Colonic mucosa (tissue), 4 donors: Measurements from ENCODE around the gene CAMTA2. TPM values are rescaled to one million over a fixed set of nuclear protein-coding genes. Genes with fewer than 3 reads are reported as not detected.

Experiments
- DNase-seq: peaks from one replicate; pipeline ENCODE4 v3.0.0-alpha.2; 2020
- H3K27ac ChIP-seq: fragments of 200-600 bp; one replicate; pipeline ENCODE4 v1.8.0; 2021
- H3K27me3 ChIP-seq: fragments of 200-600 bp; one replicate; pipeline ENCODE4 v1.8.0; 2021
- H3K36me3 ChIP-seq: fragments of 200-600 bp; one replicate; pipeline ENCODE4 v1.8.0; 2021
- H3K4me1 ChIP-seq: fragments of 200-600 bp; one replicate; pipeline ENCODE4 v1.8.0; 2021; ENCODE audit warnings: mild to moderate bottlenecking
- H3K4me3 ChIP-seq: fragments of 200-600 bp; one replicate; pipeline ENCODE4 v1.8.0; 2021
- H3K9ac ChIP-seq, 2 donors: one replicate each; pipeline ENCODE4 v1.7.0; 2013; ENCODE audit warnings: control low read depth in 2 of 2, low read depth in 2 of 2, low read length in 2 of 2
- H3K9me3 ChIP-seq: fragments of 200-600 bp; one replicate; pipeline ENCODE4 v1.8.0; 2021
- intact Hi-C: fragments of 100-400 bp; cut with DNase I; formaldehyde crosslinking; loops from one replicate; pipeline ENCODE4 v1.14.1; 2022
- total RNA-seq, 2 donors: library from RNA; stranded (reverse); fragmentation: NEBNext Ultra II Directional in 1 of 2; extraction: Animal tissue kit (Norgen Biotek cat#: 25700) in 1 of 2; gene quantifications; one replicate each; pipeline ENCODE4 v1.2.1, GENCODE V29; 2021
- TF ChIP-seq, protein P1 (sequence below): fragments of 200-600 bp; IDR thresholded peaks from one replicate; pipeline ENCODE4 v1.8.0; 2022; ENCODE audit warnings: antibody characterized with exemption, mild to moderate bottlenecking
- donor health status: healthy.
- donor health status: DM: no; HTN: no; CAD: no.
- donor health status: DM: no; HTN: no; CAD: no.

CAMTA2 gene
- total RNA-seq, 2 donors from 2014 or later, result 39.8 to 52.6 TPM

DNA sequence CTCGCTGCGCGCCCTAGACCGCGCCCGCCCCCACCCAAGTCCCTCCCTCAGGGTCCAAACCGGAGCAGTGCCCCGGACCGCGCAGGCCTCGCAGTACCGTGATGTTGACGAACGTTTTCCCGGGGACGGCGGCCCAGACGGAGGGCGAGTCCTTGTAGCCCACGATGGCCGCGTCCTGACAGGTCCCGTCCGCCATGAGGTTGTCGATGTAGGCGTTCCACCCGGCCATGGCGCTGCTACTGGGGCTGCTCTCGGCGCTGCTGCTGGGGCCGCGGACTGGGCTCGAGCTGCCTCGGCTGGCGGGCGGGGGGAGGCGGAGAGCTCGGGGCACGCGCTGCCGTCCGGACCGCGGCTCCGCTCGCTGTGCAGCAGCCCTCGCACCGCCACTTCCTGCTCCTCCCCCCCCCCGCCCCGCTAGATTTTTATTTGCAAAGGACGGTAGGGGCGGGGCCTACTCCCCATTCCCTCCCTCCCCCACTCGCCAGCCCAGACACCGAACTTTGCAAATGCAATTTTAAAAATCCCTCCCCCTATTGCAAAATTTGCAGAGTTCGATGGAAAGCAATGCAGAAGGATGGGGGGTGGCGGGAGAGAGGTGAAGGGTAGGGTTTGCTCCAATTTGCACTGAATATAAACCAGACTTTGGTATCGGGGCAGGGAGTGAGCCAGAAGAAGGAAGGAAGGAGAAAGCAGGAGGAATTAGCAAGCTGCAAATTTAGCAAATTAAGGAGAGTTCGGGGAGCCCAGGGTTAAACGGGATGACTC lies 39.1 kb downstream of the CAMTA2 start, which contains the start of gene PFN1:
PFN1 (minus strand) TSS at position 365 of the 765 bp plus-strand sequence; CDS start at position 229, 136 bp downstream.
- DNase-seq, result peak; percentile 95
- intact Hi-C loops, result no loop called here
- H3K4me1 ChIP-seq, result peaks cover 12% of the 10 kb centered on the region
- no peaks in the 10 kb centered on the region for H3K9me3 ChIP-seq
- H3K9ac ChIP-seq, result peak within 1 kb of the TSS; percentile 99
- peak within 1 kb of the TSS; percentile 89 for H3K4me3 ChIP-seq
- peaks cover 14% of the 10 kb centered on the region for H3K36me3 ChIP-seq
- no peaks in the 10 kb centered on the region for H3K27me3 ChIP-seq
- peak within 1 kb of the TSS; percentile 98 for H3K27ac ChIP-seq
- TF ChIP-seq, protein P1, sequence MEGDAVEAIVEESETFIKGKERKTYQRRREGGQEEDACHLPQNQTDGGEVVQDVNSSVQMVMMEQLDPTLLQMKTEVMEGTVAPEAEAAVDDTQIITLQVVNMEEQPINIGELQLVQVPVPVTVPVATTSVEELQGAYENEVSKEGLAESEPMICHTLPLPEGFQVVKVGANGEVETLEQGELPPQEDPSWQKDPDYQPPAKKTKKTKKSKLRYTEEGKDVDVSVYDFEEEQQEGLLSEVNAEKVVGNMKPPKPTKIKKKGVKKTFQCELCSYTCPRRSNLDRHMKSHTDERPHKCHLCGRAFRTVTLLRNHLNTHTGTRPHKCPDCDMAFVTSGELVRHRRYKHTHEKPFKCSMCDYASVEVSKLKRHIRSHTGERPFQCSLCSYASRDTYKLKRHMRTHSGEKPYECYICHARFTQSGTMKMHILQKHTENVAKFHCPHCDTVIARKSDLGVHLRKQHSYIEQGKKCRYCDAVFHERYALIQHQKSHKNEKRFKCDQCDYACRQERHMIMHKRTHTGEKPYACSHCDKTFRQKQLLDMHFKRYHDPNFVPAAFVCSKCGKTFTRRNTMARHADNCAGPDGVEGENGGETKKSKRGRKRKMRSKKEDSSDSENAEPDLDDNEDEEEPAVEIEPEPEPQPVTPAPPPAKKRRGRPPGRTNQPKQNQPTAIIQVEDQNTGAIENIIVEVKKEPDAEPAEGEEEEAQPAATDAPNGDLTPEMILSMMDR, result no peak

DNA sequence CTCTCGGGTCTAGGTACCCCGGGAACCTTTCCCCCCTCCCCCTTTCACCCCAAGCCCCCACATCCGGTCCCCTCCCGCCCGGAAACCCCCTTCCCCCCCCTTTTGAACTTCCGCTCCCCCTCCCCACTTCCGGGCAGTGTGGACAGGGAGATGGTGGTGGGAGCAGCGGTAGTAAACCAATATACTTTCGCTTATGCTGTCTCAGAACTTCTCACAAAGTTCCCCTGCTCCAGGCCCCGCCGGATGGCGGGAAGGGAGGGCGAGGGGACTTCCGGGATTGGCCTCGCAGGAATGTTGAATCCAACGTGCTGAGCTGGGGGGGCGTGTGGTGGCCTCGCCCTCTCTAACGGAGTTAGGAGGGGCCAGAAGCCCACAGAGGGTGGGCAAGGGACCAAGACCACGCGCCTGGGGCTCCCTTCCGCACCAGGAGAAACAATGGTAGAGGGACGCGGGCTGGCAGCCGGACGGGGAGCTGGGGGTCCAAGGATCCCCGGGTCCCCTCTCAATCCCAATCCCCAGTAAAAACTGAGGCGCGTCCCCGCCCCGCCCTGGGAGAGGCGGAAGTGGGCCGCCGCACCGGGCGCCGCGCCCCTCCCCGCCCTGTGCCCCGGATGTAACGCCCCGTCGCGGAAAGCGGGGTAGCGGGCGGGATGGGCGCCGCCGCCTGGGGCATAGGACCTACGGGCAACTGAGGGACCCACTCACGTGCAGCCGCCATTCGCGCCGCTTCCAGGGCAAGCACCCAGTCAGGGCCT lies 39.9 kb downstream of the CAMTA2 start:
- Histone ChIP-seq H3K4me1 (peaks cover 12% of the 10 kb centered on the region), H3K27me3 (no peaks in the 10 kb centered on the region), H3K4me3 (peak overlapping the region; percentile 89), H3K9me3 (no peaks in the 10 kb centered on the region), H3K9ac (peak overlapping the region; percentile 99), H3K36me3 (peaks cover 14% of the 10 kb centered on the region), H3K27ac (peak overlapping the region; percentile 98)
- TF ChIP-seq, protein P1, result no peak
- DNase-seq, result peak; percentile 80
- intact Hi-C loops, result no loop called here

DNA sequence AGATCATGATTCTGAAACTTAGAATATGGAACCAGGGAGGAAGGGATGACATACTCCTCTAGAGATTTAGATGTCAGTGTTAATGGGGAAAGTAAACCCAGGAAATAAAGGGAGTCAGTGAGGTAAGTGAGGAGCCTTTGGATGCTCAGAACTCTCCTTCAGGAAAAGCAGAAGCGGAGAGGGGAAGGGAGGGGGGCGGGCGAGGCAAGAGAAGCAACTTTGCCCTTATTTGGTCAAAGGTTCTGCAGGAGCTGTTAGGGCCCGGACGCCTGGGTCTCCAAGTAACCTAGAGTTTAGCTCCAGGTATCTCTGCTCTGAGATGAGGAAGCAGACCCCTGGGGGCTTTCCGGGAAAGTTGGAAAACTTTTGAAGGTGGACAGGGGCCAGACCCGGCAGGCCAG lies 40.5 kb downstream of the CAMTA2 start:
- H3K9ac ChIP-seq, result peak overlapping the region; percentile 41 to 99
- intact Hi-C loops, result no loop called here
- H3K36me3 ChIP-seq, result peaks cover 14% of the 10 kb centered on the region
- H3K4me1 ChIP-seq, result peaks cover 12% of the 10 kb centered on the region
- H3K27me3 ChIP-seq, result no peaks in the 10 kb centered on the region
- TF ChIP-seq, protein P1, result no peak
- peak overlapping the region; percentile 98 for H3K27ac ChIP-seq
- no peak for DNase-seq
- H3K4me3 ChIP-seq, result peak overlapping the region; percentile 89
- H3K9me3 ChIP-seq, result no peaks in the 10 kb centered on the region

DNA sequence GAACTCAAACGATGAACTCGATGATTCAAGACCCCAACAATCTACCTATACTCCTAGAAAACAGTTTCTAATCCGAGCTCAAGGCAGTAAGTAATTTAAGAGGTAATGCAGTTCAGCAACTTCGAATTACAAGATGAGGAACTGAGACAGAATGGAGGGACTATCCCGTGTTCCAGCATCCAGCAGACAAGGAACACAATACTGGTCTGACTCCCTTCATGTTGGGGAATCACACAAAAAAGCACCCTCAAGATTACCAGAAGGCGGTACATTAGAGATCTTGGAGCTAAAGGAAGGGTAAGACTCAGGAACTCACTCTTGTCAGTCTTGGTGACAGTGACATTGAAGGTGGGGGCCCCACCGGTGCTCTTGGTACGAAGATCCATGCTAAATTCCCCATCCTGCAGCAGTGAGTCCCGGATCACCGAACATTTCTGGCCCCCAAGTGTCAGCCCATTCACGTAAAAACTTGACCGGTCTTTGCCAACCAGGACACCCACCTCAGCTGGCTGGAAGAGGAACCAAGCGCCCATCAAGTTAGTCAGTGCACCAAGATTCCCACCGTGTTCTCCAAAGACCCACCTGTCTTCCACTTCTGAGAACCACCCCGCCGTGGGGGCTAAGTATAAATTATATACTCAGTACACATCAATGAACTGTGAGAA lies 41.0 kb downstream of the CAMTA2 start:
- H3K9ac ChIP-seq, result peak overlapping the region; percentile 45 to 99
- TF ChIP-seq, protein P1, result no peak
- H3K36me3 ChIP-seq, result peaks cover 14% of the 10 kb centered on the region
- H3K9me3 ChIP-seq, result no peaks in the 10 kb centered on the region
- H3K27me3 ChIP-seq, result no peaks in the 10 kb centered on the region
- intact Hi-C loops, result no loop called here
- H3K4me1 ChIP-seq, result peaks cover 13% of the 10 kb centered on the region
- no peak for DNase-seq
- H3K27ac ChIP-seq, result peak overlapping the region; percentile 98
- peak overlapping the region; percentile 89 for H3K4me3 ChIP-seq

DNA sequence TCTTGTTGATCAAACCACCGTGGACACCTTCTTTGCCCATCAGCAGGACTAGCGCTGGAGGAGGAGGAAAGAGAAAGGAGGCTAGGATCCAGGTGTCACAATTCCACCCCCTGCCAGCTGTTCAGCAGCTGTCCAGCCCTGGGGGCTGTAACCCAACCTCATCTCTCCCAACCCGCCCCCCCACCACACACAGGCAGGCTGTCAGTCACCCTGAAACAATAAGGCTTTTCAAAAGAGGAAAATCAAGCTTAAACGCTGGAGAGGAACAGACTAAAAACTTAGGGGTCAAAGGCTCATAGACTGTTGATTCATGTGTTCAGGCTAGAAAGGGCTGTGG lies 41.6 kb downstream of the CAMTA2 start:
- Histone ChIP-seq H3K36me3 (peaks cover 14% of the 10 kb centered on the region), H3K4me3 (peak overlapping the region; percentile 89), H3K4me1 (peaks cover 17% of the 10 kb centered on the region), H3K9me3 (no peaks in the 10 kb centered on the region), H3K27ac (peak overlapping the region; percentile 98), H3K27me3 (no peaks in the 10 kb centered on the region), H3K9ac (peak overlapping the region; percentile 45 to 99)
- DNase-seq, result no peak
- TF ChIP-seq, protein P1, result no peak
- intact Hi-C loops, result no loop called here
